GM18870 (cell line): Measurements from ENCODE around the gene STOML3.
"Not testable (repeated sequence)": the region's sequence is repeated elsewhere in the genome, so short reads cannot be mapped to it uniquely, and the experiment has no call there.

ENCODE experiments used
- ATAC-seq: cut with Tn5 transposase; IDR thresholded peaks from one replicate; pipeline ENCODE4 v1.9.1; 2021; ENCODE audit warnings: moderate library complexity; ENCODE audit not compliant: unreplicated experiment

Gene STOML3, protein sequence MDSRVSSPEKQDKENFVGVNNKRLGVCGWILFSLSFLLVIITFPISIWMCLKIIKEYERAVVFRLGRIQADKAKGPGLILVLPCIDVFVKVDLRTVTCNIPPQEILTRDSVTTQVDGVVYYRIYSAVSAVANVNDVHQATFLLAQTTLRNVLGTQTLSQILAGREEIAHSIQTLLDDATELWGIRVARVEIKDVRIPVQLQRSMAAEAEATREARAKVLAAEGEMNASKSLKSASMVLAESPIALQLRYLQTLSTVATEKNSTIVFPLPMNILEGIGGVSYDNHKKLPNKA

DNA sequence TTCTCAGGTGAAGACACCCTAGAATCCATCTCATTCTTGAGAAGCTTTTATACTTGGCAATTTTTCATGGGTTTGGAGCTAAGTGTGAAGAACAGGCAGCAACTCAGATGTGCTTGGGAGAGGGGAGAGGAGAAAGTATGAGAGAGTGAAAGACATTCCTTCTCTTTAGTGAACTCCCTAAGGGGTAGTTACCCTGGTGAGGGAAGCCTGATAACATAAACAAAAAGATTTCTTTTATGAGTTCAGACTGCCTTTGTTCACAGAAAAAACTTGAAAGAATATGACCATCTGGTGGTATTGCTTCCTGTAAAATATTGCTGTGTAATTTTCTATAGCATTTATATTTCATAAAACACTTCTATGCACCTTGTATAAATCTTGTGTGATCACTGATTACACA lies at the start of gene STOML3:
TSS of gene STOML3 (minus strand) at position 139 of the 400 bp plus-strand sequence. CDS start at position 29, 110 bp downstream.
- no peak for ATAC-seq

DNA sequence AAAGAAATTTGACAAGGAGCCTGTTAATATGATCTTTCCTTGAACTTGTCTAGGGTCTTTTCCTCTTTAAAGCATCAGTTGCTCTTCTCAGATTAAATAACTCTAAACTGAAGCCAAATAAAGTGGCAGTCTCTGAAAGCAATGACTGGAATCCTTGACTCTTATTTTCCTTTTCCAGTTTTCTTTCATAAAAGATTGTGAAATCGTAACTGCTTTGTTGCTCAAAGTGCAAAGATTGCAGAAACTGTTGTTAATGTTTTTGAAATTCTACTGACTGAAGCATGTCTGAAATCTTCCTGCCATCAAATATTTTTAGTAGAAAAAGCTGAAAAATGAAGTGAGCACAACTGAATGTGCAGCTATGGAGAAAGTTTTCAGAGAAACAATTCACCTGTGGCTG lies 49.6 kb upstream of the STOML3 start:
- no peak for ATAC-seq

DNA sequence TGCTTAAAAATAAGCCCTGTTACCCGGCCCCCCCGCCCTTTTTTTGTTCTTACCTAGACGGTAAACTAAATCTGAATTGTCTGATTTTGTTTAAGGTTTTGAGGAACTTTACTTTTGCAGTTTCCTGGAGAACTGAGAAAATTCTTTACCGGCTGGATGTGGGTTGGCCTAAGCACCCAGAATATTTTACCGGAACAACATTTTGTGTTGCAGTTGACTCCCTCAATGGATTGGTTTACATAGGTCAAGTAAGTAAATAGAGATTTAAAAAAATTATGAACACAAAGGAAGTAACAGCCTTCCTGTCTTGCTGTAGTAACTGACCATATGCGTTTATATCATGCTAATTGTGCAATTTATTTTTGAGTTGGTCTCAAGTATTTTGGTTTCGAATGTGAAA lies 48.4 kb upstream of the STOML3 start:
- no peak for ATAC-seq

GRCh38 chr13:39038569-39039030 lies 48.0 kb upstream of the STOML3 start:
- peak; percentile 35 for ATAC-seq

DNA sequence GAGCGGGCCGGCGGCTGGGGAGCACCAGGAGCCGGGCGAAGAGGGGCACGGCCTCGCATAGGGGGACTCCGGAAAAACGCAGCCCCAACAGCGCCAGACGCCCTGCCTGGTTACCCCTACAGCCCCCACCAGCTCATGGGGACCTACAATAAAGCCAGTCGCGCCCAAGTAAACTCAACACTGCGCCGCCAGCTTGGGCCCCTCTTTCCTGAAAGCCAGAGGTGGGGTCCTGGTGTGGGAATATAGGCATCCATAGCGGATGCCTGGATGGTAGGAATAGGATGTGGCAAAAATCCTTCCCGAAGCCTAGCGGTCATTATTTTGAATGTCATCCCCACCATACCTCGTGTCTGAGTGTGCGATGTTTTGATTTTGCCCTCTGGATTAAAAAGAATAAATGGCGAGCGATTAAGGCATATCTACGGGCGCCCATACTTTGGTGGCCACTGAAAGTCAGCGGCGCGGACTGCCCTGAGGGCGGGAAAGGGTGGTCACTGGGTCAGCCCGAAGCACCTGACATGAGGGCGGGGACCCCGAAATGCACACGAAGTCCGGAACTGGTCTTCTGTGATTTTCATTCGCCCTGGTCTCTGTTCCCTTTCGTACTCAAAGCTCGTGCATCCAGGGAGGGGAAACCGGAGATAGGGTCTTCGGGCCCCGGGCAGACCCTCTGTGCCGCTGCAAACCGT lies 47.4 kb upstream of the STOML3 start, which contains the start of the genes NHLRC3 and PROSER1:
TSS of gene NHLRC3 (plus strand) at position 577 of the 689 bp plus-strand sequence. CDS start 184 bp downstream, outside the sequence.
TSS of gene PROSER1 (minus strand) at position 210 of the 689 bp plus-strand sequence. CDS start 847 bp downstream, outside the sequence.
- peak; percentile 48 for ATAC-seq

GRCh38 chr13:39037410-39037879 lies 46.8 kb upstream of the STOML3 start:
- peak; percentile 14 for ATAC-seq

DNA sequence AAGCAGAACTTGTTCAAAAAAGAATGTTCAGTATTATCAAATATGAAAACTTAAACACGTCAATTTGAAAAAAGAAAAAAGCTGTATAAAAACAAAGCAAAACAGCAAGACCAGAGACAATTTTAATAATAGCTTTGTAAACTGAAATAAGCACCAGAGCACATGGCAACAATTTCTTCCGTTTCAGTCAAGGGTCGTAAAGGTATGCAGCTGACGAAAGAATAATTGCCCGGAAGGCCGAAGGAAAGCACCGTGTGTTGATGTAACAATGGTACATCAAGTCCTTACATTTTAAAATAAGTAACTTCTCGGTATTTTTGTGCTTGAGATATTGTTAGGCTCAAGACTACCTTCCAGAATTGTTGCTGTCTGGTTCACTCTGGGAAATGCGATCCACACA lies 45.6 kb upstream of the STOML3 start:
- no peak for ATAC-seq

GRCh38 chr13:39035799-39036198 lies 45.2 kb upstream of the STOML3 start:
- no peak for ATAC-seq

DNA sequence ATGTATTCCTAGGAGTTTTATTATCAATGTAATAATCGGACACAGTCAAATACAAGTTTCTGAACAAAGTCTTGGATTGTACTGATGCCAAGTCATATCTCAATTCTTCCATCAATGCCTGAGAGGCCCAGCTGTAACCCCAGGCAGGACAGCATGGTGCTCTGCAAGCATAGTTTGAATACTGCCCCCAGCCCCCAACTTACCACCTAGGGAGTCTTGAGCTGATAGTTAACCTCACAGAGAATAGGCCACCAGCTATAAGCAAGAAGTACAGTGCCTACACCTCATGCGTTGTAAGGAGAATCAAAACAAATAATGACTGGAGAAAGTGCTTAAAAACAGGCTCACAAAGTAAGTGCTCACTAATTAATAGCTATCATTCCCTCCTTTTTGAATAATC lies 44.6 kb upstream of the STOML3 start:
- no peak for ATAC-seq

- no peak for ATAC-seq
Measured at GRCh38 chr13:39034085-39034484, 43.5 kb upstream of the STOML3 start.

GRCh38 chr13:39032150-39032549 lies 41.5 kb upstream of the STOML3 start:
- ATAC-seq, result no peak

DNA sequence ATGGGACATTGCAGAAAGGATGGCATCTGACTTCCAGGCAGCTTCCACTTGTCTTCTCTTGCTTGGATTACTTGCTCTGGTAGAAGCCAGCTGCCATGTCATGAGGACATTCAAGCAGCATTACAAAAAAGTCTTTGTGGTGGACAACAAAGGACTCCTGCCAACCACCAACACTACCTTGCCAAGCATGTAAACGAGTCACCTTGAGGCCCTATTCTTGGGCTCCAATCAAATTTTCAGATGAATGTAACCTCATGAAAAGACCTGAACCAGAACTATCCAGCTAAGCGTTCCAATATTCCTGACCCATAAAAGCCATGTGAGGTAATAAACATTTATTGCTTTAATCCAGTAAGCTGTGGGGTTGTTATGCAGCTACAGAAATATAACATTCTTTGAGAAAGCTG lies 34.8 kb upstream of the STOML3 start:
- no peak for ATAC-seq

DNA sequence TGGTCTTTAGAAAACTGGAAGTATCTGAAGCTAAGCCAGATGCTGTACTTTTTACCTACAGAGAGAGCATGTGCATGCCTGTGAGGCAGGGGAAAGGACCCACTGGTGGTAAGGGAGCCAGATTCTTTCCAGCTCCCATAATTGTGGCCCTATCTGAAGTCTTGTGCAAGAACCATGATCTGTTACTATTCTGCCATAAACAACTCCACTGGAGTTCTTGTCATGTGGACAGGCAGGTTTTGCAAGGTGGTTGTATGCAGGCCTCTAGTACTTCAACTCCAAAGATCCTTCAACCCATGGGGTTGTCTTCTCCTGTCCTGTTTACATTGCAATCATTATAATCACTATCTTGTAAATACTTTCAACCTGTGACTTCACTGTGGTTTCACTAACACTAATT lies 33.1 kb upstream of the STOML3 start:
- ATAC-seq, result no peak

- no peak for ATAC-seq
Measured at GRCh38 chr13:39023316-39023715, 32.7 kb upstream of the STOML3 start.

GRCh38 chr13:39020853-39021462 lies 30.3 kb upstream of the STOML3 start:
- no peak for ATAC-seq

- ATAC-seq, result peak; percentile 66
Measured at GRCh38 chr13:39016787-39017186, 26.2 kb upstream of the STOML3 start.

DNA sequence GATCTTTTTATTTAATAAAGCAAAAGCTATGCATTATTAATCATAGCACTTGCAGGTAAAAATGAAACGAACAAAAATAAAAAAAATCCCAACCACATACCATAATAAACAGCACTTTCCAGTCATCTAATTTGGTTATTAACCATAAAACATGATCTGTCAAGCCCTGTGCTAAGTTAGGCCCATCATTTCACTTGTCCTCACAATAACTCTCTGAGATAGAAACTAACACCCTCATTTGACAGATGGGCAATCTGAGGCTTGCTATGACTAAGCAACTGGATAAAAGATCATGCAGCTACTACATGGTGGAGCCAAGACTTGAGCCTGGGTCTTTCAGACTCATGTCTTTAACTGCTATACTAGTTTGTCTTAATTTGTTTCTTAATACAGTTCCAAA lies 25.5 kb upstream of the STOML3 start:
- ATAC-seq, result peak; percentile 96

DNA sequence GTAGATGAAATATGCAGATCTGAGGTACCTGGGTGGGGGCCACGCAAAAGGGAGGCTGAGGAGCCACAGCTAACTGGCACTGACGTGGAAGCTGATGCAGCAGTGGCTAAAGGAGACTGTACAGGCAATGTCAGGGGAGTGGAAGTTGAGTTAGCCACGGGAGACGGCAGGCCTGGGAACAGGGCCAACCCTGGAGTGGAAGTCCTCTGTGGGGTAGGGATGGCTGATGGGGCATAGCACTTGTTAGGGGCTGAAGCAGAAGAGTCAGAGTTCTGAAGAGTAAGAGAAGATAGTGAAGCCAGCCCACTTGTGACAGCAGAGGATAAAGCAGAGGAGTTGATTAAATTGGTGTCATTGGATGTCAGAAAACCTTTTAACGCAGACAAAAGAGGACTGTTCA lies 22.8 kb upstream of the STOML3 start:
- ATAC-seq, result no peak

- no peak for ATAC-seq
Measured at GRCh38 chr13:39012608-39013007, 22.0 kb upstream of the STOML3 start.

GRCh38 chr13:39006371-39007111 lies 15.9 kb upstream of the STOML3 start:
- ATAC-seq, result not testable (repeated sequence)

GRCh38 chr13:38998739-38999138 lies 8.1 kb upstream of the STOML3 start:
- no peak for ATAC-seq
